Activated B cell treated with CpG ODN at 0.5 μM for 24 hours (primary cell): ENCODE data around the gene CYSLTR2. TPM values are rescaled to one million over a fixed set of nuclear protein-coding genes. Genes with fewer than 3 reads are reported as not detected.

ENCODE experiments used
- ATAC-seq: fragments of 200-7000 bp; cut with Tn5 transposase; one replicate; pipeline ENCODE4 v1.10.0; 2021; ENCODE audit warnings: low read depth, mild to moderate bottlenecking, moderate library complexity
- CTCF ChIA-PET: fragments of 350-600 bp; sonication (Branson Sonifier 250); formaldehyde crosslinking; loops from one replicate; lab custom pipeline; 2021; ENCODE audit warnings: antibody characterized with exemption; lab: Charles Lee
- POLR2A ChIA-PET: fragments of 350-600 bp; sonication (Branson Sonifier 250); formaldehyde crosslinking; loops from one replicate; lab custom pipeline; 2021; ENCODE audit warnings: antibody characterized with exemption; lab: Charles Lee
- DNase-seq: peaks from one replicate; pipeline ENCODE4 v3.0.0; 2022
- H3K27ac Mint-ChIP-seq: one replicate; pipeline ENCODE4 v1.8.0; 2020; ENCODE audit warnings: mixed read lengths
- H3K27me3 Mint-ChIP-seq: one replicate; pipeline ENCODE4 v1.8.0; 2021; ENCODE audit warnings: mixed read lengths
- H3K36me3 Mint-ChIP-seq: one replicate; pipeline ENCODE4 v1.8.0; 2021; ENCODE audit warnings: low read depth, mixed read lengths
- H3K4me1 Mint-ChIP-seq: one replicate; pipeline ENCODE4 v1.8.0; 2021; ENCODE audit warnings: mixed read lengths
- H3K4me3 Mint-ChIP-seq: one replicate; pipeline ENCODE4 v1.8.0; 2020; ENCODE audit warnings: mild to moderate bottlenecking, mixed read lengths
- H3K9me3 Mint-ChIP-seq: one replicate; pipeline ENCODE4 v1.8.0; 2020; ENCODE audit warnings: mixed read lengths
- intact Hi-C: fragments of 100-400 bp; cut with micrococcal nuclease; formaldehyde crosslinking; loops from one replicate; pipeline ENCODE4 v1.15.1; 2024
- total RNA-seq: library from RNA; stranded (reverse); gene quantifications from 2 replicates; pipeline ENCODE4 v1.2.3, GENCODE V29; 2022
- TF ChIP-seq, protein P1 (sequence below): fragments of 200-600 bp; IDR thresholded peaks from one replicate; pipeline ENCODE4 v1.8.0; 2022; ENCODE audit warnings: antibody characterized with exemption, mild to moderate bottlenecking

CYSLTR2 gene
- total RNA-seq, 1 donor from 2014 or later: 0.11 TPM

- intact Hi-C loops: no loop called here
- Mint-ChIP-seq H3K27ac (no peak overlapping the region), H3K4me3 (no peak overlapping the region)
Observed at GRCh38 chr13:48760626-48761025, 106.9 kb downstream of the CYSLTR2 start.

More at GRCh38 chr13:48760626-48761025, 106.9 kb downstream of the CYSLTR2 start:
- CTCF ChIA-PET: no interaction called here
- ATAC-seq (no peak), DNase-seq (no peak)
- POLR2A ChIA-PET: no interaction called here
- Mint-ChIP-seq H3K9me3 (peaks cover 17% of the 10 kb centered on the region), H3K4me1 (no peaks in the 10 kb centered on the region), H3K27me3 (peaks cover 15% of the 10 kb centered on the region), H3K36me3 (no peaks in the 10 kb centered on the region)
- TF ChIP-seq, protein P1, sequence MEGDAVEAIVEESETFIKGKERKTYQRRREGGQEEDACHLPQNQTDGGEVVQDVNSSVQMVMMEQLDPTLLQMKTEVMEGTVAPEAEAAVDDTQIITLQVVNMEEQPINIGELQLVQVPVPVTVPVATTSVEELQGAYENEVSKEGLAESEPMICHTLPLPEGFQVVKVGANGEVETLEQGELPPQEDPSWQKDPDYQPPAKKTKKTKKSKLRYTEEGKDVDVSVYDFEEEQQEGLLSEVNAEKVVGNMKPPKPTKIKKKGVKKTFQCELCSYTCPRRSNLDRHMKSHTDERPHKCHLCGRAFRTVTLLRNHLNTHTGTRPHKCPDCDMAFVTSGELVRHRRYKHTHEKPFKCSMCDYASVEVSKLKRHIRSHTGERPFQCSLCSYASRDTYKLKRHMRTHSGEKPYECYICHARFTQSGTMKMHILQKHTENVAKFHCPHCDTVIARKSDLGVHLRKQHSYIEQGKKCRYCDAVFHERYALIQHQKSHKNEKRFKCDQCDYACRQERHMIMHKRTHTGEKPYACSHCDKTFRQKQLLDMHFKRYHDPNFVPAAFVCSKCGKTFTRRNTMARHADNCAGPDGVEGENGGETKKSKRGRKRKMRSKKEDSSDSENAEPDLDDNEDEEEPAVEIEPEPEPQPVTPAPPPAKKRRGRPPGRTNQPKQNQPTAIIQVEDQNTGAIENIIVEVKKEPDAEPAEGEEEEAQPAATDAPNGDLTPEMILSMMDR: no peak

Other genes starting within 250 kb of the CYSLTR2 start
- gene LPAR6, start 240.8 kb upstream of the CYSLTR2 start, total RNA-seq: 0.15 TPM in 1 of 2 replicates, not detected in the other
- gene RCBTB2, start 120.8 kb upstream of the CYSLTR2 start, total RNA-seq: 2.3 and 2.4 TPM in 2 replicates